ENCODE data around the gene LAMB2.

DNA sequence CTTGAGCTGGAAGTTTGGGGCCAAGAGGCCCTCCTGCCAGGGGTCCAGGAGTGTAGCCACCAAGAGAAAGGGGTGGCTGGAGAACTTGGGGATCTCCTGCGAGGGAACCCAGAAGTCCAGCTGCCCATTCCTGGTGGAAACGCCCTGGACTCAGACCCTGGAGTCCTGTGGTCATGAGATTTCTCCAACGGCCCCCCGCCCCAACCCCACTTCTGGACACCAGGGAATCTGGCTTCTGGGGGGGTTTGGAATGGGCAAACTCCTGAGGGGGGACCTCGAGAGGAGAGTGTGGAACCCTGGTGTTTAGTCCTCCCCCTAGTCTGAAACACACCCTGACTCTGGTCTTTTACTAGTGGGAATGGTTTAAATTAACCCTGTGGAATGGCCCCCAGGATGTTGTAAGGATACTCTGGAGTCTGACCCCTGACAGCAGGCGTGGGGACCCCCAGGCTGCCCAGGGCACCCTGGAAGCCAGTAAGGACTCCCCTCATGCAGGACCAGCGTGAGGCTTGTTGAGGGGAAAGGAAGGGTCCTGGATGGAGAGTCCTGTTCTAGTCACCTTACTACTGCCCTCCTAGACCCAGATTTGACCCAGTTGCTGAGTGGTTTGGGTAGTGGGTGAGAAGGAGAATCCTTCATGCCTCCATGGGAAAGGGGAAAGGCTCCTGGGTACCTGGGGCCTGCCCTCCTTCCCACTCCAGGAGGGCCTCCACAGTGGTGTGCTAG, 39.1 kb upstream of the LAMB2 start:
- TF ChIP-seq GATA2 (IDR thresholded peaks at IDR 0.05; ENCODE audit: low read depth, low read length) = no peak
- no peak for TF ChIP-seq GATA3 (IDR thresholded peaks at IDR 0.05; ENCODE audit: low read depth, low read length)
